IMR-90 (cell line): ENCODE results near the gene LRCH4. TPM values are rescaled to one million over a fixed set of nuclear protein-coding genes. Genes with fewer than 3 reads are reported as not detected.

Source experiments
- ATAC-seq: fragments of 200-7000 bp; cut with Tn5 transposase; 2 replicates; pipeline ENCODE4 v1.9.1; 2020; ENCODE audit warnings: low read depth, mild to moderate bottlenecking, moderate library complexity
- BruUV-seq: library from RNA; stranded (reverse); fragments of 400-500 nt; replicated peaks from 2 replicates; lab custom pipeline; 2021; lab: Mats Ljungman, UMichigan
- CTCF ChIA-PET: fragments of 300-600 bp; formaldehyde crosslinking; extraction: SDS; loops from one replicate; lab custom pipeline; 2021; ENCODE audit warnings: antibody characterized with exemption; lab: Yijun Ruan, JAX
- POLR2A ChIA-PET: fragments of 300-600 bp; sonication (Branson Sonifier 250); formaldehyde crosslinking; loops from one replicate; lab custom pipeline; 2022; ENCODE audit warnings: antibody characterized with exemption; ENCODE audit not compliant: unreplicated experiment; lab: Charles Lee
- DNase-seq: peaks from one replicate; pipeline ENCODE4 v3.0.0; 2013
- H2AFZ ChIP-seq: replicated peaks from 2 replicates; pipeline ENCODE3; 2013; ENCODE audit warnings: low read length, mild to moderate bottlenecking; ENCODE audit not compliant: poor library complexity
- H2AK5ac ChIP-seq: 2 replicates; pipeline ENCODE4 v1.6.1; 2013; ENCODE audit warnings: low read depth, low read length, inconsistent platforms
- H2AK9ac ChIP-seq: replicated peaks from 2 replicates; pipeline ENCODE3; 2013; ENCODE audit warnings: mild to moderate bottlenecking, low read depth, low read length, moderate library complexity; ENCODE audit not compliant: poor library complexity
- H2BK120ac ChIP-seq: 2 replicates; pipeline ENCODE4 v1.6.1; 2013; ENCODE audit warnings: low read depth, low read length, inconsistent platforms
- H2BK15ac ChIP-seq: 3 replicates; pipeline ENCODE4 v1.6.1; 2013; ENCODE audit warnings: low read depth, low read length, inconsistent platforms
- H2BK20ac ChIP-seq: 2 replicates; pipeline ENCODE4 v1.6.1; 2013; ENCODE audit warnings: low read depth, mild to moderate bottlenecking, inconsistent platforms, low read length, moderate library complexity
- H2BK5ac ChIP-seq: 2 replicates; pipeline ENCODE4 v1.6.1; 2013; ENCODE audit warnings: mild to moderate bottlenecking, low read depth, low read length, inconsistent platforms; ENCODE audit not compliant: poor library complexity, severe bottlenecking
- H3K14ac ChIP-seq: replicated peaks from 2 replicates; pipeline ENCODE4 v1.6.1; 2013; ENCODE audit warnings: low read depth, low read length, inconsistent platforms
- H3K18ac ChIP-seq: 2 replicates; pipeline ENCODE4 v1.6.1; 2013; ENCODE audit warnings: low read depth, low read length, control low read depth
- H3K23ac ChIP-seq: 2 replicates; pipeline ENCODE4 v1.6.1; 2013; ENCODE audit warnings: low read depth, low read length, inconsistent platforms
- H3K27ac ChIP-seq: 2 replicates; pipeline ENCODE4 v1.5.1; 2013; ENCODE audit warnings: mild to moderate bottlenecking, control low read depth, low read length; ENCODE audit not compliant: insufficient read depth
- H3K27me3 ChIP-seq: 2 replicates; pipeline ENCODE4 v1.6.1; 2013; ENCODE audit warnings: low read length; ENCODE audit not compliant: control insufficient read depth, insufficient read depth
- H3K36me3 ChIP-seq: 2 replicates; pipeline ENCODE4 v1.6.1; 2013; ENCODE audit warnings: low read length, mixed read lengths; ENCODE audit not compliant: control insufficient read depth, insufficient read depth
- H3K4ac ChIP-seq: 2 replicates; pipeline ENCODE4 v1.6.1; 2013; ENCODE audit warnings: low read depth, low read length, inconsistent platforms
- H3K4me1 ChIP-seq: 2 replicates; pipeline ENCODE4 v1.6.1; 2013; ENCODE audit warnings: low read length, mixed read lengths; ENCODE audit not compliant: control insufficient read depth, insufficient read depth
- H3K4me2 ChIP-seq: 2 replicates; pipeline ENCODE4 v1.6.1; 2013; ENCODE audit warnings: low read depth, mild to moderate bottlenecking, control low read depth, low read length, moderate library complexity
- H3K4me3 ChIP-seq: 2 replicates; pipeline ENCODE4 v1.5.1; 2013; ENCODE audit warnings: low read depth, mild to moderate bottlenecking, control low read depth, low read length, moderate library complexity; ENCODE audit not compliant: insufficient read depth
- H3K56ac ChIP-seq: 2 replicates; pipeline ENCODE4 v1.6.1; 2013; ENCODE audit warnings: low read length, inconsistent platforms; ENCODE audit not compliant: insufficient read depth; ENCODE audit errors: extremely low read depth
- H3K79me1 ChIP-seq, 2 experiments: 2 replicates each; pipeline ENCODE4 v1.6.1; 2013; ENCODE audit warnings: low read length in 2 of 2, inconsistent platforms in 1 of 2, low read depth in 1 of 2
- H3K9ac ChIP-seq: 2 replicates; pipeline ENCODE4 v1.6.1; 2013; ENCODE audit warnings: low read depth, low read length, control low read depth
- H3K9me1 ChIP-seq: 2 replicates; pipeline ENCODE4 v1.6.1; 2013; ENCODE audit warnings: low read length, inconsistent platforms; ENCODE audit not compliant: insufficient read depth
- H3K9me3 ChIP-seq: 2 replicates; pipeline ENCODE4 v1.6.1; 2013; ENCODE audit warnings: low read length; ENCODE audit not compliant: control insufficient read depth, insufficient read depth
- H4K20me1 ChIP-seq: 2 replicates; pipeline ENCODE4 v1.6.1; 2013; ENCODE audit warnings: low read length, inconsistent platforms; ENCODE audit not compliant: insufficient read depth
- H4K5ac ChIP-seq: 2 replicates; pipeline ENCODE4 v1.6.1; 2013; ENCODE audit warnings: mild to moderate bottlenecking, low read depth, low read length, control low read depth
- H4K8ac ChIP-seq, 2 experiments: 2 replicates each; pipeline ENCODE4 v1.6.1; 2013; ENCODE audit warnings: low read depth in 2 of 2, low read length in 2 of 2, control low read depth in 1 of 2, inconsistent platforms in 1 of 2
- H4K91ac ChIP-seq: 2 replicates; pipeline ENCODE4 v1.6.1; 2013; ENCODE audit warnings: low read depth, low read length, inconsistent platforms; ENCODE audit not compliant: insufficient read depth
- CEBPB ChIP-seq: IDR thresholded peaks from 2 replicates; pipeline ENCODE4 v1.6.1; 2012; ENCODE audit warnings: low read depth, low read length, improper control_type of control experiment
- CHD1 ChIP-seq: IDR thresholded peaks from 2 replicates; pipeline ENCODE4 v1.6.1; 2012; ENCODE audit warnings: low read depth, low read length, improper control_type of control experiment
- ELK1 ChIP-seq: fragments of 150-350 bp; IDR thresholded peaks from 2 replicates; pipeline ENCODE4 v1.6.1; 2016; ENCODE audit warnings: low read depth, mild to moderate bottlenecking, low read length, moderate library complexity, borderline replicate concordance
- FOS ChIP-seq: fragments of 150-350 bp; IDR thresholded peaks from 2 replicates; pipeline ENCODE4 v1.6.1; 2016; ENCODE audit warnings: low read depth, low read length
- MAFK ChIP-seq: IDR thresholded peaks from 2 replicates; pipeline ENCODE4 v1.6.1; 2012; ENCODE audit warnings: low read depth, low read length, improper control_type of control experiment
- MAZ ChIP-seq: IDR thresholded peaks from 2 replicates; pipeline ENCODE4 v1.6.1; 2012; ENCODE audit warnings: low read depth, mild to moderate bottlenecking, low read length, improper control_type of control experiment, moderate library complexity, borderline replicate concordance
- MXI1 ChIP-seq: IDR thresholded peaks from 2 replicates; pipeline ENCODE4 v1.6.1; 2012; ENCODE audit warnings: low read depth, mild to moderate bottlenecking, low read length, moderate library complexity, borderline replicate concordance
- NFE2L2 ChIP-seq: fragments of 150-350 bp; IDR thresholded peaks from 2 replicates; pipeline ENCODE4 v1.6.1; 2016; ENCODE audit warnings: low read depth, mild to moderate bottlenecking, low read length
- RAD21 ChIP-seq: IDR thresholded peaks from 2 replicates; pipeline ENCODE4 v1.6.1; 2012; ENCODE audit warnings: low read length, improper control_type of control experiment
- RCOR1 ChIP-seq: IDR thresholded peaks from 2 replicates; pipeline ENCODE4 v1.6.1; 2012; ENCODE audit warnings: mild to moderate bottlenecking, low read length, improper control_type of control experiment; ENCODE audit not compliant: insufficient replicate concordance
- RFX5 ChIP-seq: IDR thresholded peaks from 2 replicates; pipeline ENCODE4 v1.8.0; 2012; ENCODE audit warnings: low read depth, mild to moderate bottlenecking, low read length, moderate library complexity
- SMC3 ChIP-seq: fragments of 150-350 bp; IDR thresholded peaks from 2 replicates; pipeline ENCODE4 v1.6.1; 2016; ENCODE audit warnings: low read depth, mild to moderate bottlenecking, antibody characterized with exemption, low read length, moderate library complexity
- USF2 ChIP-seq: fragments of 150-350 bp; IDR thresholded peaks from 2 replicates; pipeline ENCODE4 v1.6.1; 2017; ENCODE audit warnings: mild to moderate bottlenecking, antibody characterized with exemption, low read length, low read depth
- WGBS, 2 experiments: methylation state at CpG; one replicate each; pipeline versions ENCODE4 v1.1.5 to v1.1.7; 2013; ENCODE audit warnings: missing lambda C conversion rate in 2 of 2; ENCODE audit not compliant: insufficient read length in 1 of 2; ENCODE audit errors: extremely low coverage in 2 of 2; 5-methylcytosine and 5-hydroxymethylcytosine counted together
- dilution Hi-C: fragments of 300-500 bp; cut with HindIII; formaldehyde crosslinking; loops from one replicate; pipeline ENCODE4 v1.14.3; 2018; ENCODE audit warnings: low sequenced_read_pairs; ENCODE audit not compliant: unreplicated experiment
- in situ Hi-C: fragments of 300-500 bp; cut with MboI; formaldehyde crosslinking; loops from 3 replicates; pipeline ENCODE4 v1.14.3; 2019; ENCODE audit warnings: low sequenced_read_pairs, inconsistent platforms, mixed read lengths
- intact Hi-C: fragments of 100-400 bp; cut with micrococcal nuclease; formaldehyde crosslinking; loops from 2 replicates; pipeline ENCODE4 v1.10.0; 2022
- polyA plus RNA-seq, 3 experiments: library from polyadenylated mRNA; depleted of rRNA; stranded (reverse); fragments of >200 nt; gene quantifications; 2 replicates each; pipeline ENCODE4 v1.2.3, GENCODE V29; 2012; ENCODE audit warnings: low replicate concordance in 1 of 3
- total RNA-seq: library from RNA; depleted of rRNA; stranded (reverse); fragments of >200 nt; gene quantifications from 2 replicates; pipeline ENCODE4 v1.2.3, GENCODE V29; 2012
- TF ChIP-seq, protein P1 (sequence below): conservative IDR thresholded peaks from 2 replicates; pipeline ENCODE4 v1.5.1; 2012; ENCODE audit warnings: mild to moderate bottlenecking, low read depth, low read length, improper control_type of control experiment

The LRCH4 gene
- total and polyA plus RNA-seq, 2 of the 4 experiments (the other 2 are of a cell fraction), result 5.0 to 41.3 TPM

GRCh38 chr7:100623951-100624824 is 38.3 kb upstream of the LRCH4 start:
- ChIA-PET CTCF (no interaction called here), POLR2A (interaction anchor here (0.5 kb wide), 1 partner anchor 22 kb away, joined by 4 read pairs; the partner anchor contains the start of gene PCOLCE)
- Histone ChIP-seq H3K4me2 (no peak overlapping the region), H2BK20ac (no peak overlapping the region), H2AFZ (no peak overlapping the region), H3K36me3 (peaks cover 4% of the 10 kb centered on the region), H3K56ac (no peak overlapping the region), H2BK5ac (no peak overlapping the region), H3K14ac (no peak overlapping the region), H3K9me3 (no peaks in the 10 kb centered on the region), H2BK15ac (no peak overlapping the region), H3K4ac (no peak overlapping the region), H3K27ac (no peak overlapping the region), H4K20me1 (no peaks in the 10 kb centered on the region; the same call in 1 of the 2 replicates), H4K5ac (no peak overlapping the region), H3K9ac (no peak overlapping the region), H3K27me3 (no peaks in the 10 kb centered on the region), H3K18ac (no peak overlapping the region), H3K9me1 (peaks cover 7% of the 10 kb centered on the region), H2AK9ac (no peak overlapping the region), H2AK5ac (no peak overlapping the region), H3K4me1 (no peaks in the 10 kb centered on the region), H3K23ac (no peak overlapping the region), H4K8ac (no peak overlapping the region), H3K4me3 (no peak overlapping the region), H3K79me1 (no peaks in the 10 kb centered on the region), H4K91ac (no peak overlapping the region), H2BK120ac (no peak overlapping the region)
- ATAC-seq (no peak), DNase-seq (no peak)
- intact Hi-C loops, result no loop called here
- WGBS, 2 experiments, result 83% methylated on average over 5 of the region's 15 CpGs; no CpG with 5 or more reads in 1 of the 2 experiments
- dilution Hi-C loops, result no loop called here
- no peak for TF ChIP-seq NFE2L2
- TF ChIP-seq USF2, result no peak
- no peak for TF ChIP-seq ELK1
- no peak for TF ChIP-seq CEBPB
- no peak for TF ChIP-seq MAZ
- TF ChIP-seq, protein P1, sequence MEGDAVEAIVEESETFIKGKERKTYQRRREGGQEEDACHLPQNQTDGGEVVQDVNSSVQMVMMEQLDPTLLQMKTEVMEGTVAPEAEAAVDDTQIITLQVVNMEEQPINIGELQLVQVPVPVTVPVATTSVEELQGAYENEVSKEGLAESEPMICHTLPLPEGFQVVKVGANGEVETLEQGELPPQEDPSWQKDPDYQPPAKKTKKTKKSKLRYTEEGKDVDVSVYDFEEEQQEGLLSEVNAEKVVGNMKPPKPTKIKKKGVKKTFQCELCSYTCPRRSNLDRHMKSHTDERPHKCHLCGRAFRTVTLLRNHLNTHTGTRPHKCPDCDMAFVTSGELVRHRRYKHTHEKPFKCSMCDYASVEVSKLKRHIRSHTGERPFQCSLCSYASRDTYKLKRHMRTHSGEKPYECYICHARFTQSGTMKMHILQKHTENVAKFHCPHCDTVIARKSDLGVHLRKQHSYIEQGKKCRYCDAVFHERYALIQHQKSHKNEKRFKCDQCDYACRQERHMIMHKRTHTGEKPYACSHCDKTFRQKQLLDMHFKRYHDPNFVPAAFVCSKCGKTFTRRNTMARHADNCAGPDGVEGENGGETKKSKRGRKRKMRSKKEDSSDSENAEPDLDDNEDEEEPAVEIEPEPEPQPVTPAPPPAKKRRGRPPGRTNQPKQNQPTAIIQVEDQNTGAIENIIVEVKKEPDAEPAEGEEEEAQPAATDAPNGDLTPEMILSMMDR, result no peak
- TF ChIP-seq RFX5, result no peak
- TF ChIP-seq RAD21, result no peak
- no peak for TF ChIP-seq MXI1
- no peak for TF ChIP-seq FOS
- TF ChIP-seq MAFK, result no peak
- TF ChIP-seq CHD1, result no peak
- TF ChIP-seq RCOR1, result no peak
- no peak for TF ChIP-seq SMC3
- in situ Hi-C loops, result no loop called here
- no TSS peak for BruUV-seq
